NT2/D1 (cell line): Measurements from ENCODE around the gene MAP3K4.

Experiments
- SUZ12 ChIP-seq: IDR thresholded peaks from 2 replicates; pipeline ENCODE4 v1.6.1; 2011; ENCODE audit not compliant: insufficient read length, insufficient read depth; ENCODE audit errors: extremely low read depth
- YY1 ChIP-seq: IDR thresholded peaks from 2 replicates; pipeline ENCODE4 v1.6.1; 2011; ENCODE audit not compliant: insufficient read length, insufficient read depth
- ZNF274 ChIP-seq: IDR thresholded peaks from 2 replicates; pipeline ENCODE4 v1.6.1; 2011; ENCODE audit warnings: mild to moderate bottlenecking, low read depth, low read length

GRCh38 chr6:161001421-161001820 lies 9.9 kb downstream of the MAP3K4 start:
- no peak for TF ChIP-seq YY1
- no peak for TF ChIP-seq ZNF274
- no peak for TF ChIP-seq SUZ12
